Measurements from ENCODE around the gene UGT1A7. TPM values are rescaled to one million over a fixed set of nuclear protein-coding genes. Genes with fewer than 3 reads are reported as not detected.

Gene UGT1A7
- total RNA-seq, 4 donors from 2014 or later: not detected

DNA sequence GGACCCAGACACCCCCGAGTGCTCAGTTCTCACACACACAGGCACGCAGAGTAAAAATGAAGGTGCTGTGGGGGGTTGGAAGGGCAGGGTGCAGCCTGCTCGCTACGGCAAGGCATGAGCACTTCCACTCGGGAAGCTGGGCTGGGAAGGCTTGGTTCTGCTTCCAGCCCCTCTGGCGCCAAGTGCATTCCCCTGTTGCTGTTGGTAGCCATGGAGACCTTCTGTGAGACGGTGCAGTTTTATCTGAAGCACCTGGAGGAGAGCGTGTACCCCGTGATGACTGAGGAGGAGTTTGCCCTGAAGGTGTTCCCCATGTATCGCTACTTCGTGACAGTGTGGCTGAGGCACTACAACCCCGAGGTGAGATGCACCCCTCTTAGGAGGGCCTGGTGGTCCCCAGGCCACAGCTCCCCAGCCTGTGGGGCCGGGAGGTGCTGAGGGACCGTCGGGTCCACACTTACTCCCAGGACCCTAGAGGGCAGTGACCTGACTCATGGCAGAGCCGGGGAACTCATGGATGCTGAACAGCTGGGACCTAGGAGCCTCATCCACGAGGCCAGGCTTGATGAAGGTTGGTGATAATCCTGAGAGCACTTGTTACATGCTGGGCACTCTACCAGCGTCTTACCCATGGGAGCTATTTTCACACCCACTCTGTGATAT lies 111.9 kb downstream of the UGT1A7 start:
- Histone ChIP-seq H3K27me3 (no peaks in the 10 kb centered on the region), H3K36me3 (no peaks in the 10 kb centered on the region), H3K4me1 (no peaks in the 10 kb centered on the region), H3K4me3 (no peak overlapping the region), H3K27ac (no peak overlapping the region), H3K9me3 (no peaks in the 10 kb centered on the region)
- DNase-seq (no peak), ATAC-seq (no peak)
- intact Hi-C loops (cut with DNase I; ENCODE audit: low total_unique reads) (no loop called here), in situ Hi-C loops (cut with MboI; ENCODE audit: low sequenced_read_pairs in 4 of 4) (no loop called here)
- TF ChIP-seq POLR2A (IDR thresholded peaks at IDR 0.05): no peak
- TF ChIP-seq, protein P1, sequence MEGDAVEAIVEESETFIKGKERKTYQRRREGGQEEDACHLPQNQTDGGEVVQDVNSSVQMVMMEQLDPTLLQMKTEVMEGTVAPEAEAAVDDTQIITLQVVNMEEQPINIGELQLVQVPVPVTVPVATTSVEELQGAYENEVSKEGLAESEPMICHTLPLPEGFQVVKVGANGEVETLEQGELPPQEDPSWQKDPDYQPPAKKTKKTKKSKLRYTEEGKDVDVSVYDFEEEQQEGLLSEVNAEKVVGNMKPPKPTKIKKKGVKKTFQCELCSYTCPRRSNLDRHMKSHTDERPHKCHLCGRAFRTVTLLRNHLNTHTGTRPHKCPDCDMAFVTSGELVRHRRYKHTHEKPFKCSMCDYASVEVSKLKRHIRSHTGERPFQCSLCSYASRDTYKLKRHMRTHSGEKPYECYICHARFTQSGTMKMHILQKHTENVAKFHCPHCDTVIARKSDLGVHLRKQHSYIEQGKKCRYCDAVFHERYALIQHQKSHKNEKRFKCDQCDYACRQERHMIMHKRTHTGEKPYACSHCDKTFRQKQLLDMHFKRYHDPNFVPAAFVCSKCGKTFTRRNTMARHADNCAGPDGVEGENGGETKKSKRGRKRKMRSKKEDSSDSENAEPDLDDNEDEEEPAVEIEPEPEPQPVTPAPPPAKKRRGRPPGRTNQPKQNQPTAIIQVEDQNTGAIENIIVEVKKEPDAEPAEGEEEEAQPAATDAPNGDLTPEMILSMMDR (IDR thresholded peaks at IDR 0.05 in 4 of 5, conservative IDR thresholded peaks at IDR 0.05 in 1 of 5): no peak

DNA sequence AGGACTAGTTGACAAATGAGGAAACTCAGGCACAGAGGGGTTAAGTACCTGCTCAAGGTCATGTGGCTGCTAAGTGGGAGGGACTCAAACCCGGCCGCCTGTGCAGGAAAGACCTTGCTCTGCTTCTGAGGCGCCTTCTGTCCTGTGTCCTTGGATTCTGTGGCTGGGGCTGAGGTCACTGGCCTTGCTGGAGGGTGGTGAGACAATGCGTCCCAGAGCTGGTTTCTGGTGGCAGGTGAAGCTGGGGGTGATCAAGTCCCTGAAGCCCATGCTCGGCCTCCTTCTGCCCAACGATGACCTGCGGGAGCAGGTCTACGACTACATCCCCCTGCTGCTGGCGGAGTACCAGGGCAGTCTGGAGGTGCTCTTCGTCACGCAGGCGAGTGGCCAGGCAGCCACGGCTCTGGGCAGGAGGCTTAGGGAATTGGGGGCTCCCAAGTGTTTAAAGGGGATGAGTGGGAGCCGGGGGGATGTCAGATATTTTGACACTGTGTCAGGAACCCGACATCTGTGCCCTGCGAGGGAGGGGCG lies 112.5 kb downstream of the UGT1A7 start:
- H3K9me3 ChIP-seq: no peaks in the 10 kb centered on the region
- no peaks in the 10 kb centered on the region for H3K36me3 ChIP-seq
- no peaks in the 10 kb centered on the region for H3K27me3 ChIP-seq
- no peak for DNase-seq
- no peak overlapping the region for H3K27ac ChIP-seq
- intact Hi-C loops (cut with DNase I; ENCODE audit: low total_unique reads) (no loop called here), in situ Hi-C loops (cut with MboI; ENCODE audit: low sequenced_read_pairs in 4 of 4) (no loop called here)
- H3K4me3 ChIP-seq: no peak overlapping the region
- no peak for TF ChIP-seq POLR2A (IDR thresholded peaks at IDR 0.05)
- TF ChIP-seq, protein P1 (IDR thresholded peaks at IDR 0.05 in 4 of 5, conservative IDR thresholded peaks at IDR 0.05 in 1 of 5): no peak
- no peaks in the 10 kb centered on the region for H3K4me1 ChIP-seq
- ATAC-seq: no peak

DNA sequence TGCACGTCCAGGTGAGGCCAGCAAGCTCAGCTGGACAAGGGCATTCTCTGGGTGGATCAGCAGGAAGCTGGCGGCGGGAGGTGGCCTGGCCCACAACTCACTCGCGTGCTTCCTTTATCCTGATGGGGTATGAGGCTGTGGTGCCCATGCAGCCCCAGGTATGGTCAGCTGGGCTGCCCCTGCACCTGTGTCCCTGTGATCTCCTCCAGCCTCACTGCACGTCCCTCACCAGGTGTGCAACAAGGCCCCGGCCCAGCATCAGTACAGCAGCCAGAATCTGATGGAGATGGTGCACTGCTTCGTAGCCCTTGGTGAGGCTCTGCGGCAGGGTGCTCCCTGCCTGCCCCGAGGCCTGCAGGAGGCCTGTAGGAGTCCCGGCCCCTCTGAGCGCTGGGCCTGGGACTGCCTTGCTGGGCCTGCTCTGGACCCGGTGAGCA lies 114.1 kb downstream of the UGT1A7 start:
- no peak for ATAC-seq
- no peaks in the 10 kb centered on the region for H3K36me3 ChIP-seq
- no peaks in the 10 kb centered on the region for H3K4me1 ChIP-seq
- H3K9me3 ChIP-seq: no peaks in the 10 kb centered on the region
- no peak overlapping the region for H3K4me3 ChIP-seq
- DNase-seq: no peak
- no peak overlapping the region for H3K27ac ChIP-seq
- no peak for TF ChIP-seq POLR2A (IDR thresholded peaks at IDR 0.05)
- TF ChIP-seq, protein P1 (IDR thresholded peaks at IDR 0.05 in 4 of 5, conservative IDR thresholded peaks at IDR 0.05 in 1 of 5): no peak
- H3K27me3 ChIP-seq: no peaks in the 10 kb centered on the region
- in situ Hi-C loops (cut with MboI; ENCODE audit: low sequenced_read_pairs in 4 of 4): no loop called here
- intact Hi-C loops (cut with DNase I; ENCODE audit: low total_unique reads): no loop called here

DNA sequence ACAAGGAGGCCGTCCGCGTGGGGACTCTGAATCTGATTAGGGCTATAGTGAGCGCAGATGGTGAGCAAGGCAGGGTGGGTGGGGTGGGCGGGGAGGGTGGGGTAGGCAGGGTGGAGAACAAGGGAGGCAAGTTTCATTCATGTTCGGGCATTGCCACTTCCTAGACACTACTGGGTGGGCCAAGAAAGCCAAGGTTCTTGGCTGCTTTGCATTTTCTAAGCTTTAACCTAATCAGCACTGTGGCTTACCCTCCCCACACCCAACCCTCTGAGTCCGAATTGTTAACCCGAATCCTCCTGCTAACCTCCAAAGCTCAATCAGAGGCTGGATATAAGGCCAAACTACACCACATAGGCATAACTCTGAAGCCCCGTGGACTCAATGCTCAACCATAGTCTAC lies 114.6 kb downstream of the UGT1A7 start:
- H3K27ac ChIP-seq: no peak overlapping the region
- no peaks in the 10 kb centered on the region for H3K36me3 ChIP-seq
- intact Hi-C loops (cut with DNase I; ENCODE audit: low total_unique reads): no loop called here
- no peaks in the 10 kb centered on the region for H3K9me3 ChIP-seq
- DNase-seq (no peak), ATAC-seq (no peak)
- in situ Hi-C loops (cut with MboI; ENCODE audit: low sequenced_read_pairs in 4 of 4): no loop called here
- H3K4me1 ChIP-seq: no peaks in the 10 kb centered on the region
- H3K4me3 ChIP-seq: no peak overlapping the region
- TF ChIP-seq POLR2A (IDR thresholded peaks at IDR 0.05): no peak
- TF ChIP-seq, protein P1 (IDR thresholded peaks at IDR 0.05 in 4 of 5, conservative IDR thresholded peaks at IDR 0.05 in 1 of 5): no peak
- H3K27me3 ChIP-seq: no peaks in the 10 kb centered on the region
